NB4 (cell line): Measurements from ENCODE around the gene AGBL1.

Experiments used
- DNase-seq: peaks from one replicate; pipeline ENCODE4 v3.0.0; 2010; ENCODE audit warnings: low read depth
- H3K4me3 ChIP-seq: one replicate; pipeline ENCODE4 v1.5.1; 2011; ENCODE audit warnings: mild to moderate bottlenecking, low read depth, low read length, moderate library complexity
- MYC ChIP-seq: IDR thresholded peaks from 2 replicates; pipeline ENCODE4 v1.6.1; 2011; ENCODE audit warnings: low read depth, low read length
- POLR2A ChIP-seq: IDR thresholded peaks from 2 replicates; pipeline ENCODE4 v1.6.1; 2011; ENCODE audit warnings: mild to moderate bottlenecking; ENCODE audit not compliant: insufficient read length; ENCODE audit errors: extremely low read depth
- TF ChIP-seq, protein P1 (sequence below): IDR thresholded peaks from 2 replicates; pipeline ENCODE4 v1.6.1; 2011; ENCODE audit warnings: low read depth, low read length
- TF ChIP-seq, protein P2 (sequence below): IDR thresholded peaks from one replicate; pipeline ENCODE4 v1.5.1; 2012; ENCODE audit warnings: low read depth, low read length

AGBL1 gene

DNA sequence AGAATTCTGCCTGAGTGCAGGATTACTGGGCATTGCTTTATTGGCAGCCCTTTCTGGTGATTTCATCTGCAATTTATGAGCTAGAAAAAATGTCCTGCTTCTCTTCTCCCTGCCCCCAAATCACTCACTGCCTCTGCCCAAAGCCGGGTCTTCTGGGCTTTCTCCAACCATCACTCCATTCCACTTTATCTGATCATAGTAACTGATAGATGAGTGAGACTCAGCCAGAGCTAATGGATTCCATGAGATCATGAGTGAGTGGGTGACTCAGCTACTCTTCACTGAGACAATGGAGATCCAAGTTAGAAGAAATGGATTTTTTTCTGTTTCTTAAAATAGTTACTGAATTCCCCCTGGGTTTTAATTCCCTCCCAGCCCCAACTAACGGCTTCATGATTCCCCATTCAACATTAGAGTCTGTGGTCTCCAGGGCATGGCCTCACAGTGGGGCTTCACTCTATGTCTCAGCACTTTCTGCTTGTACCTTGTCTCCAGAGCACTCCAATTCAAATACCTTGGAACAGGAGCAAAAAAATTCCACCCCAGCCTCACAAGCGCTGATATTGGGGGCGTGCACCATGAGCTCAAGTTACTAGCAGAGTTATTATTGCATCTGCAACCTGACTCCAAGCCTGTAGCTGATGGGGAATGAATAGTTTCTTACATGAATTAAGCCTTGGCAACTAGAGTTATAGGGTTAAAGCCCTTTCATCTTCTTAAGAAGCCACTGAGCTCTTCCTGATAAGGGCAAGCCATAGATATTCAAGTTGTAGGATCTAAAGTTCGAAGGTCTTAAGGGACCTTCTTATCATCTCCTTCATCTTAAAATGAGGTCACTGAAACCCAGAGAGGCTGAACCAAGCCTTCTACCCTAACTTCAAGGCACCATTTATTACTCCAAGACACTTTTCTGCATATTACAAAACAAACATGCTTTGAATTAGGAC lies 85.9 kb downstream of the AGBL1 start:
- DNase-seq, result no peak
- H3K4me3 ChIP-seq, result no peak overlapping the region
- TF ChIP-seq, protein P1, sequence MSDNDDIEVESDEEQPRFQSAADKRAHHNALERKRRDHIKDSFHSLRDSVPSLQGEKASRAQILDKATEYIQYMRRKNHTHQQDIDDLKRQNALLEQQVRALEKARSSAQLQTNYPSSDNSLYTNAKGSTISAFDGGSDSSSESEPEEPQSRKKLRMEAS, result no peak
- TF ChIP-seq, protein P2, sequence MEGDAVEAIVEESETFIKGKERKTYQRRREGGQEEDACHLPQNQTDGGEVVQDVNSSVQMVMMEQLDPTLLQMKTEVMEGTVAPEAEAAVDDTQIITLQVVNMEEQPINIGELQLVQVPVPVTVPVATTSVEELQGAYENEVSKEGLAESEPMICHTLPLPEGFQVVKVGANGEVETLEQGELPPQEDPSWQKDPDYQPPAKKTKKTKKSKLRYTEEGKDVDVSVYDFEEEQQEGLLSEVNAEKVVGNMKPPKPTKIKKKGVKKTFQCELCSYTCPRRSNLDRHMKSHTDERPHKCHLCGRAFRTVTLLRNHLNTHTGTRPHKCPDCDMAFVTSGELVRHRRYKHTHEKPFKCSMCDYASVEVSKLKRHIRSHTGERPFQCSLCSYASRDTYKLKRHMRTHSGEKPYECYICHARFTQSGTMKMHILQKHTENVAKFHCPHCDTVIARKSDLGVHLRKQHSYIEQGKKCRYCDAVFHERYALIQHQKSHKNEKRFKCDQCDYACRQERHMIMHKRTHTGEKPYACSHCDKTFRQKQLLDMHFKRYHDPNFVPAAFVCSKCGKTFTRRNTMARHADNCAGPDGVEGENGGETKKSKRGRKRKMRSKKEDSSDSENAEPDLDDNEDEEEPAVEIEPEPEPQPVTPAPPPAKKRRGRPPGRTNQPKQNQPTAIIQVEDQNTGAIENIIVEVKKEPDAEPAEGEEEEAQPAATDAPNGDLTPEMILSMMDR, result no peak
- no peak for TF ChIP-seq MYC
- TF ChIP-seq POLR2A, result no peak

DNA sequence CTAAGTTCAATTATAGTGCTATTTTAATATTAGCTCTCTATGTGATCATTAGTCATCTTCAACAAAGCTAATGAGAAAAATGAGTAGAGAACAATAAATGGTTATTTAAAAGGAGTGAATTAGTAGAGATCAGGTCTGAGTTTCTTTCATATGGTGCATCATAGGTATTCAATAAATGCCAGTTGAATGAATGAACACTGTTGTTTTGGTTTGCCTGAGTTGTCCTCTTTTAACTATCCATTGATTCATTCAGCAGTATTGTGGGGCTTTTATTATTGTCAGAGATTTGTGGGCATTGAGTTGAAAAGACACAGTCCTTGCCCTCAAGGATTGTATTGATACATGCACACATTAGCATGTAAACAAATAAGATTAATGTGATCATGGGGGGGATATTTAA lies 88.2 kb downstream of the AGBL1 start:
- no peak overlapping the region for H3K4me3 ChIP-seq
- no peak for DNase-seq
- TF ChIP-seq, protein P1, result no peak
- TF ChIP-seq, protein P2, result no peak
- TF ChIP-seq POLR2A, result no peak
- no peak for TF ChIP-seq MYC

DNA sequence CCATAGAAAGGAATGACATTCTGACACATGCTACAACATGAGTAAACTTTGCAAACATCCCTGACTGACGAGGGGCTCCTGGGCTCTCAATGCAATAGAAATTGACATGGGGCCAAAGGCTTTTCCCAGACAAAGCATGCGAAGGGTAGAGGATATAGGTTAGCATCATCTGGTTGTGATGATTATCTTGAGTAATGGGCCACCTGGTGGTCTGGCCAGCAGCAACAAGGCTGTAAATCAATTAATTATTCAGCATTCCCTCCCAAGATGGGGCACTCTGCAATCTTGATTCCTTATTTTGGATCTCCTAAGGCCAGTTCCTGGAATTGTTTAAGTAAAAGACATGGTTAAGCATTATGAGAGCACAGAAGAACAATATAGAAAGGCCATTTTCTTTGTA lies 99.2 kb downstream of the AGBL1 start:
- no peak for DNase-seq
- no peak overlapping the region for H3K4me3 ChIP-seq
- TF ChIP-seq, protein P1, result no peak
- no peak for TF ChIP-seq MYC
- no peak for TF ChIP-seq POLR2A
- TF ChIP-seq, protein P2, result no peak

DNA sequence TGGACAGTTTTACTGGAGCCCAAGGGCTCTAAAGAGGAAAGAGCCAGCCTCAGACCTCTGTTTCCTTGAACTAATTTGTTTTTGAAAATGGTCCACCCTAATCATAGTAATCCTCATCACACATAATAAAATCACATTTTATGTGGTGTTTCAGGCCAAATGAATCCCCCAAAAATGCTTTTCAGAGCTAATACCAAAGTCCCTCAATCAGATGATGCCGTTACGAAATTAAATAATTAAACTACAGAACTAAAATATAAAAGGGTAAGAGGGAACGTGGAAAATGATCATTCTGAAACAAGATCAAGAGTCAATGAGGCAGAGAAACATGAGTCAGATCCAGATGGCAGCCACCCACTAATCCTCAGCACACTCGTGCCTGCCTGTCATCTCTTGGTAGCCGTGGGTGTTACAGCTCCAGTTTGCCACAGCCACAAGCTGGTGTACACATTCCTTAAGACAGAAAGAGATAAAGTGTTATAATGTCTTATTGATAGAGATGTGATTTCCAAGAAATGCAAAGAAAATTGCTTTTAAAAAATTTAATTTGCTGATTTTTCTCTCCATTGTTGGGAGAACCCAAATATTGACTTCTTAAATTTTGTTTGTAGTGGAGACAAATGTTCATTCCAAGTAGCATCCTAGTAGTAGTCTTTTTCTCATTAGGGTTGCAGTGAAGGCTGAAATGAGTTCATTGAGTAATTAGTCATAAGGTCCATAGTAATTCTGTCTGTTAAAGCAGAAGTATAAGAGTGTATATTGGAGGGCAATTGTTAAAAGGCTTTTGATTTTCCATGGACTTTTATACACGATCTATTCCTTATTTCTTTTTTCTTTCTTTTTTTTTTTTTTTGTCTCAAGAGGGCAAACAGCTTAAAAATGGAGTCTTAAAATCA lies 104.2 kb downstream of the AGBL1 start:
- DNase-seq, result no peak
- TF ChIP-seq MYC, result no peak
- no peak for TF ChIP-seq POLR2A
- TF ChIP-seq, protein P1, result no peak
- TF ChIP-seq, protein P2, result no peak
- H3K4me3 ChIP-seq, result no peak overlapping the region

DNA sequence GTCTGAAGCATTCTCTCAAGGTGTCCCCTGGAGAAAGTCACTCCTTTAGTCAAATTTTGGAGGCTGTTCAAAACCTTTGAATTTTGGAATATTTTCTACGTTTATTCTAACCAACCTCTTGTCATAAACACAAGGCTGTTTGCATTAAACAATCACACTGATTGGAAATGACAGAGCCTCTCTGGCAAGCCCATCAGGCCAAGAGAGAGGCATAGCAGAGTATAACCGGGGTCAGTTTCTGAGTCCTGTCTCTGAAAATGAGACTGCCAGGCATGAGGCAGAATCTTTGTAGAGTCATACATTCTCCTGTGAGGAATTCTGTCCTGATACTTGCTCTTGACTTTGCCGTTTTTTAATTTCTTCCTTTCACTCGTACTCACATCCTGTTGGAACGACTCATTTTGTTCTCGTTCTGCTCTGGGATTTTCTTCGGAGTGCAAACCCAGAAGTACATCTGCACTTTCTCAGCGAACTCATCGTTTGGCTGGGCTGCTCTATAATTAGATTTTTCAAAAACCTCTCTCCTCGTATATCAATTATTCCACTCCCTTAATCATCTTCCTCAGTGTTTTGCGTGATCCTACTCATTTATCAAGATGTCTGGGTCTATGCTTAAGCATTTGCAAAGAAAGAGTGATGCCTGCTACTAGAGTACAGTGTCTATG lies 114.2 kb downstream of the AGBL1 start:
- TF ChIP-seq MYC (no peak), POLR2A (no peak)
- TF ChIP-seq, protein P2, result no peak
- TF ChIP-seq, protein P1, result no peak
- no peak for DNase-seq
- no peak overlapping the region for H3K4me3 ChIP-seq
